ENCODE results near the gene FUOM.

GRCh38 chr10:133337370-133337725, 20.5 kb downstream of the FUOM start:
- TF ChIP-seq CTCF (IDR thresholded peaks at IDR 0.05) (no peak), POLR2AphosphoS5 (IDR thresholded peaks at IDR 0.05) (no peak), POLR2A (IDR thresholded peaks at IDR 0.05) (no peak)

Measured in upper lobe of left lung (tissue), 4 donors.